Activated CD8-positive, alpha-beta T cell treated with anti-CD3 and anti-CD28 coated beads for 36 hours (primary cell): ENCODE data around the gene DUSP5. TPM values are rescaled to one million over a fixed set of nuclear protein-coding genes. Genes with fewer than 3 reads are reported as not detected.

ENCODE experiments used
- ATAC-seq: fragments of 200-7000 bp; cut with Tn5 transposase; one replicate; pipeline ENCODE4 v1.10.0; 2021; ENCODE audit warnings: mild to moderate bottlenecking, moderate library complexity
- CTCF ChIA-PET: fragments of 350-600 bp; sonication (Branson Sonifier 250); formaldehyde crosslinking; loops from one replicate; lab custom pipeline; 2021; ENCODE audit warnings: antibody characterized with exemption; lab: Charles Lee
- POLR2A ChIA-PET: fragments of 350-600 bp; sonication (Branson Sonifier 250); formaldehyde crosslinking; loops from one replicate; lab custom pipeline; 2021; ENCODE audit warnings: antibody characterized with exemption; lab: Charles Lee
- DNase-seq: peaks from one replicate; pipeline ENCODE4 v3.0.0-alpha.2; 2020
- H3K27ac Mint-ChIP-seq: one replicate; pipeline ENCODE4 v1.8.0; 2021; ENCODE audit warnings: mild to moderate bottlenecking, mixed read lengths
- H3K27me3 Mint-ChIP-seq: one replicate; pipeline ENCODE4 v1.8.0; 2021; ENCODE audit warnings: mixed read lengths
- H3K36me3 Mint-ChIP-seq: one replicate; pipeline ENCODE4 v1.8.0; 2021; ENCODE audit warnings: low read depth, mixed read lengths
- H3K4me1 Mint-ChIP-seq: one replicate; pipeline ENCODE4 v1.8.0; 2021; ENCODE audit warnings: low read depth, mixed read lengths
- H3K4me3 Mint-ChIP-seq: one replicate; pipeline ENCODE4 v1.8.0; 2021; ENCODE audit warnings: mild to moderate bottlenecking, moderate library complexity, mixed read lengths
- H3K9me3 Mint-ChIP-seq: one replicate; pipeline ENCODE4 v1.8.0; 2021; ENCODE audit warnings: mixed read lengths
- intact Hi-C: fragments of 100-400 bp; cut with micrococcal nuclease; formaldehyde crosslinking; loops from one replicate; pipeline ENCODE4 v1.10.0; 2022
- total RNA-seq, 2 experiments: library from RNA; stranded (reverse); gene quantifications; one replicate each; pipeline ENCODE4 v1.2.3, GENCODE V29; 2021
- TF ChIP-seq, protein P1 (sequence below): fragments of 200-600 bp; IDR thresholded peaks from one replicate; pipeline ENCODE4 v1.8.0; 2022; ENCODE audit warnings: antibody characterized with exemption, mild to moderate bottlenecking

Gene DUSP5
- total RNA-seq, 2 experiments from 2014 or later: 49.4 to 50.8 TPM

GRCh38 chr10:110492069-110492822, 5.5 kb upstream of the DUSP5 start:
- ATAC-seq: no peak
- intact Hi-C loops: no loop called here
- POLR2A ChIA-PET: no interaction called here
- TF ChIP-seq, protein P1, sequence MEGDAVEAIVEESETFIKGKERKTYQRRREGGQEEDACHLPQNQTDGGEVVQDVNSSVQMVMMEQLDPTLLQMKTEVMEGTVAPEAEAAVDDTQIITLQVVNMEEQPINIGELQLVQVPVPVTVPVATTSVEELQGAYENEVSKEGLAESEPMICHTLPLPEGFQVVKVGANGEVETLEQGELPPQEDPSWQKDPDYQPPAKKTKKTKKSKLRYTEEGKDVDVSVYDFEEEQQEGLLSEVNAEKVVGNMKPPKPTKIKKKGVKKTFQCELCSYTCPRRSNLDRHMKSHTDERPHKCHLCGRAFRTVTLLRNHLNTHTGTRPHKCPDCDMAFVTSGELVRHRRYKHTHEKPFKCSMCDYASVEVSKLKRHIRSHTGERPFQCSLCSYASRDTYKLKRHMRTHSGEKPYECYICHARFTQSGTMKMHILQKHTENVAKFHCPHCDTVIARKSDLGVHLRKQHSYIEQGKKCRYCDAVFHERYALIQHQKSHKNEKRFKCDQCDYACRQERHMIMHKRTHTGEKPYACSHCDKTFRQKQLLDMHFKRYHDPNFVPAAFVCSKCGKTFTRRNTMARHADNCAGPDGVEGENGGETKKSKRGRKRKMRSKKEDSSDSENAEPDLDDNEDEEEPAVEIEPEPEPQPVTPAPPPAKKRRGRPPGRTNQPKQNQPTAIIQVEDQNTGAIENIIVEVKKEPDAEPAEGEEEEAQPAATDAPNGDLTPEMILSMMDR: no peak
- H3K36me3 Mint-ChIP-seq: peaks cover 11% of the 10 kb centered on the region
- CTCF ChIA-PET: interaction anchor here (0.7 to 1.7 kb wide), 6 partner anchors 8 to 138 kb away, joined by 3 to 8 read pairs (median 4); no protein-coding TSS in a partner anchor
- DNase-seq: no peak
- no peak overlapping the region for H3K4me3 Mint-ChIP-seq
- peaks cover 28% of the 10 kb centered on the region for H3K4me1 Mint-ChIP-seq
- peaks cover 12% of the 10 kb centered on the region for H3K27me3 Mint-ChIP-seq
- H3K27ac Mint-ChIP-seq: no peak overlapping the region
- H3K9me3 Mint-ChIP-seq: no peaks in the 10 kb centered on the region

- POLR2A ChIA-PET: no interaction called here
- H3K36me3 Mint-ChIP-seq: peaks cover 14% of the 10 kb centered on the region
- no peak overlapping the region for H3K4me3 Mint-ChIP-seq
- no peak overlapping the region for H3K27ac Mint-ChIP-seq
- peaks cover 16% of the 10 kb centered on the region for H3K4me1 Mint-ChIP-seq
- intact Hi-C loops: no loop called here
- ATAC-seq: no peak
- peaks cover 7% of the 10 kb centered on the region for H3K27me3 Mint-ChIP-seq
- CTCF ChIA-PET: interaction anchor here (0.7 to 1.5 kb wide), 5 partner anchors 10 to 140 kb away, joined by 3 to 4 read pairs (median 3); no protein-coding TSS in a partner anchor
- DNase-seq: no peak
- TF ChIP-seq, protein P1: no peak
- H3K9me3 Mint-ChIP-seq: no peaks in the 10 kb centered on the region
These were observed 3.8 kb upstream of the DUSP5 start for GRCh38 chr10:110493832-110494426.

GRCh38 chr10:110494532-110494931, 3.2 kb upstream of the DUSP5 start:
- no peak overlapping the region for H3K27ac Mint-ChIP-seq
- intact Hi-C loops: no loop called here
- H3K36me3 Mint-ChIP-seq: peaks cover 20% of the 10 kb centered on the region
- ChIA-PET CTCF (interaction anchor here (0.7 to 1.5 kb wide), 4 partner anchors 9 to 80 kb away, joined by 3 read pairs; no protein-coding TSS in a partner anchor), POLR2A (no interaction called here)
- H3K9me3 Mint-ChIP-seq: no peaks in the 10 kb centered on the region
- peaks cover 14% of the 10 kb centered on the region for H3K4me1 Mint-ChIP-seq
- ATAC-seq (no peak), DNase-seq (no peak)
- no peak overlapping the region for H3K4me3 Mint-ChIP-seq
- H3K27me3 Mint-ChIP-seq: peaks cover 4% of the 10 kb centered on the region
- TF ChIP-seq, protein P1: no peak

- ChIA-PET CTCF (interaction anchor here (1.2 to 3.7 kb wide), 3 partner anchors 17 to 189 kb away, joined by 3 to 24 read pairs (median 5); no protein-coding TSS in a partner anchor), POLR2A (interaction anchor here (0.7 to 6.0 kb wide), 9 partner anchors 11 to 182 kb away, joined by 3 to 47 read pairs (median 4); no protein-coding TSS in a partner anchor)
- Mint-ChIP-seq H3K4me1 (peaks cover 23% of the 10 kb centered on the region), H3K4me3 (peak overlapping the region; percentile 92), H3K9me3 (no peaks in the 10 kb centered on the region), H3K27me3 (peaks cover 2% of the 10 kb centered on the region), H3K27ac (peak overlapping the region; percentile 93), H3K36me3 (peaks cover 34% of the 10 kb centered on the region)
- intact Hi-C loops: loop anchor here (2.0 kb wide), 1 partner anchor 41 kb away; no protein-coding TSS in a partner anchor
- peak; percentile 19 for ATAC-seq
- TF ChIP-seq, protein P1: no peak
- DNase-seq: peak; percentile 84
These were observed 1.8 kb upstream of the DUSP5 start for GRCh38 chr10:110495731-110496552.
